H7 (cell line): ENCODE measurements around the gene REEP5. TPM values are rescaled to one million over a fixed set of nuclear protein-coding genes. Genes with fewer than 3 reads are reported as not detected.

Experiments used
- DNase-seq: peaks from one replicate; pipeline ENCODE4 v3.0.0; 2012
- H3K27me3 ChIP-seq: 2 replicates; pipeline ENCODE4 v1.6.0; 2011; ENCODE audit warnings: mild to moderate bottlenecking, low read length; ENCODE audit not compliant: control insufficient read depth, insufficient read depth
- H3K36me3 ChIP-seq: replicated peaks from 2 replicates; pipeline ENCODE4 v1.5.1; 2011; ENCODE audit warnings: low read length; ENCODE audit not compliant: control insufficient read depth, insufficient read depth
- H3K4me3 ChIP-seq: 2 replicates; pipeline ENCODE4 v1.5.1; 2011; ENCODE audit warnings: low read depth, mild to moderate bottlenecking, control low read depth, low read length, moderate library complexity; ENCODE audit not compliant: insufficient read depth
- total RNA-seq: library from RNA; depleted of rRNA; stranded (reverse); fragments of >200 nt; shearing (Covaris generic); gene quantifications from 2 replicates; pipeline ENCODE4 v1.2.3, GENCODE V29; 2014

REEP5 gene
- total RNA-seq, 1 experiment from 2014 or later, result 30.1 TPM

DNA sequence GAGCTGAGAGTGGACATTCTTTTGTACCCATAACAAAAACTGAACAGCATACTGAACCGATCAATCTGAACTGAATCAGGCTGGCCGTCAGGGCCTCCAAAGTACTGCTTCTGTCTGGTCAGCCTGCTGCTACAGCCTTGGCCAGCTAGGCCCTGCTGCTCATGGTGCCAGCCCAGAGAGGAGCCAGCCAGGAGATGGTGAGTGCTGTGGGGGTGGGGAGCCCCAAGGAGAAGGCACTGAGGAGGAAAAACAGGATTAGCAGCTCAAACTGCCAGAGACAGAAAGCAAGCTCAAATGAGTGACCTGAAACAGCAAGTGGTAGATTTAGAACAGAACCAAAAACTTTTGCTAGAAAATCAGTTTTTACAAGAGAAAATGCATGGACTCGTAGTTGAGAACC is 37.0 kb downstream of the REEP5 start:
- DNase-seq, result no peak
- H3K27me3 ChIP-seq, result no peaks in the 10 kb centered on the region
- H3K36me3 ChIP-seq, result peaks cover 13% of the 10 kb centered on the region
- H3K4me3 ChIP-seq, result no peak overlapping the region

DNA sequence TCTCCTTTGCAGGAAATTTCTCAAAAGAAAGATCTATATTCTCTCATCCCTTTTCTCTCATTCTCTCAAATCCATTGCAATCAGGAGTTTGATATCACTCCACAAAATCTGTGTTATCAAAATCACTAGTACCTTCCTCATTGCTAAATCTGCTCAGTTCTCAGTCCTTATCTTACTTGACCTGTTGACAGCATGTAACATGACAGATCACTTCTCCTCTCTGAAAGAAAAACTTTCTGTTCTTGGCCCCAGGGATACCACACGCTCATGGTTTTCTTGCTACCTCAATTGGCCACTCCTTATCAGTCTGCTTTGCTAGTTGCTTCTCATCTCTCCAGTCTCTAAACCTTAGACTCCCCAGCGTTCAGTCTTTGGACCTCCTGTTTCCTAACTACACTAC is 38.8 kb downstream of the REEP5 start:
- H3K36me3 ChIP-seq, result peaks cover 14% of the 10 kb centered on the region
- DNase-seq, result no peak
- no peak overlapping the region for H3K4me3 ChIP-seq
- H3K27me3 ChIP-seq, result no peaks in the 10 kb centered on the region

DNA sequence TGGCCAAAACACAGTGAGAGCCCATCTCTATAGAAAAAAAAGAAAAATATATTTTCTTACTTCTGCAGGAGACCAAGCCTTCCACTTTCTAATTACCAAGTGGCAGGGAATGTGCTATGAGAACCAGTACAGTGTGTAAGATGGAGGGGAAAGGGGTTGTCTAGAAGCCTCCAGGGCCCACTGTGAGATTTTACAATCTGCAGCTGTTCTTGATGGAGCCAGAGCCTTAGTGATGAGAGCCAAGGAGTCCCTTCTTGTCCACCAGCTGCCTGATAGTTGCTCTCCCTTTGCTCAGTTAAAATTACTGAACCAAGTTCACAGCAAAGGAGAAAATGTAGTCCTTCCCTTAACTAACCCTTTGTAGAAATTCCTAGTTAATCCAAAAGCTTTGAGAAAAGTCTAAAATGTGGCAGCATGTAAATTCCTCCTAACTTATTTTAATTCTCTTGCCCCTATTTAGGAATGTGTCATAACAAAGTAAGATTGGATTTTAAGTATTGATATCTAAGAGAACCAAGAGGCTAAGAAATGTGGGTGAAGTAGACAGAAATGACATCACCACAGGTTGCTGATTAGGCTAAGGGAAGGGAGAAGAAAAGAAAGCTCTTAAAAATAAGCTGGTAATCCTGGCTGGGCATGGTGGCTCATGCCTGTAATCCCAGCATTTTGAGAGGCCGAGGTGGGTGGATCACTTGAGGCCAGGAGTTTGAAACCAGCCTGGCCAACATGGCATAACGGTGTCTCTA is 41.6 kb downstream of the REEP5 start:
- H3K4me3 ChIP-seq, result no peak overlapping the region
- H3K27me3 ChIP-seq, result no peaks in the 10 kb centered on the region
- no peak for DNase-seq
- peaks cover 6% of the 10 kb centered on the region for H3K36me3 ChIP-seq

DNA sequence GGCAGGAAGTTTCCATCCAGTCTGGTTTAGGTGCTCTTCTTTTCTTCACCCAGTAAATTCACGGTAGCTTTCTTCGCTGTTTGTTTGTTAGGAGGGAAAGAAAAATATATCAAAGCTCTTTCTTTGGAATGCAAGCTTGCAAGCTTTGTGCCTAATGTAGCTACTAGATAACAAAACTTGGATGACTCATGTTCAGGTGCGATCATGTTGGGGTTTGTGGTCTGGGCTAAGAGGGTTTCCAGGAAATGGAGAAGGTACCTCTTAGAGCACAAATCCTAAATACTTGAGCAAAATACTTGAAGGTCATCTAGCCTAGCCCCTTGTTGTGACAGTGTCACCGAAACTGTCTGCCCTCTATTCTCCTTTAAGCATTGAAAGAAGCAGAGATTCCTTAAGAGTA is 43.3 kb downstream of the REEP5 start:
- H3K36me3 ChIP-seq, result peaks cover 2% of the 10 kb centered on the region
- no peak overlapping the region for H3K4me3 ChIP-seq
- DNase-seq, result no peak
- H3K27me3 ChIP-seq, result no peaks in the 10 kb centered on the region

DNA sequence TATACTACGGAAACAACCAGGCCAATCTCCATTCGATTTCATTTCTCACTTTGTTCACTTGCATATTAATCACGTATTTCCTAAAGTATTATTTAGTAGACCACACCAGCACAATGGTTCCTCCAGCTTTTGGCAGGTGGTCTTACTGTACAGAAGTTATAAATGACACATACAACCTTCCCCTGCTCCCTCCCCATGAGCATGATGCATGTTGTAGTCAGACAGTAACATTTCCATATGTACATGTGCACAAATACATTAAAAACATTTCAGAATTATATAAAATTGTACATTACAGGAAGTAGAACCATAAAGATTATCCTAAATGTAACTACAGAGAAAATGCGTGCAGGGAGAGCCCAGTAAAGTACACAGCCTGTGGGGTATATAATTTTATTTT is 43.9 kb downstream of the REEP5 start:
- H3K36me3 ChIP-seq, result peaks cover 2% of the 10 kb centered on the region
- no peak overlapping the region for H3K4me3 ChIP-seq
- no peak for DNase-seq
- H3K27me3 ChIP-seq, result no peaks in the 10 kb centered on the region

DNA sequence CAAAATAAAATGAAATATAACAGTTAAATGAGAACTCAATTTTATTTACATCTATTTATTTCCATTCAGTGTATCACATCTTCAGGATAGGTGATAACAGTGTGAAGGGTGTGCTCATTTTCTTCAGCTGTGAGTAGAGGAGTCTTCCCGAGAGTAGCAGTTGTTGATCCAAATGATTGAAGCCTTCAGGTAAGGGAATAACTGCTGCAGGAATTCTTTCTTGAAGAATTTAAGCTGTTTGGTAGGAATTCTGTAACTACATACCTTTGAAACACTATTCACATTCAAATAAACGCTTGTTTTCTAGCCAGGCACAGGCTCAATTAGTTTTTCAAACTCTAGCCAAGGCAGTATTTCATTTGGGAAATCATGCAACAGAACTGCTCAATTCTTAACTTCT is 45.7 kb downstream of the REEP5 start:
- peaks cover 2% of the 10 kb centered on the region; the same call in 1 of the 2 replicates for H3K36me3 ChIP-seq
- H3K27me3 ChIP-seq, result no peaks in the 10 kb centered on the region
- peak; percentile 18 for DNase-seq
- H3K4me3 ChIP-seq, result no peak overlapping the region

DNA sequence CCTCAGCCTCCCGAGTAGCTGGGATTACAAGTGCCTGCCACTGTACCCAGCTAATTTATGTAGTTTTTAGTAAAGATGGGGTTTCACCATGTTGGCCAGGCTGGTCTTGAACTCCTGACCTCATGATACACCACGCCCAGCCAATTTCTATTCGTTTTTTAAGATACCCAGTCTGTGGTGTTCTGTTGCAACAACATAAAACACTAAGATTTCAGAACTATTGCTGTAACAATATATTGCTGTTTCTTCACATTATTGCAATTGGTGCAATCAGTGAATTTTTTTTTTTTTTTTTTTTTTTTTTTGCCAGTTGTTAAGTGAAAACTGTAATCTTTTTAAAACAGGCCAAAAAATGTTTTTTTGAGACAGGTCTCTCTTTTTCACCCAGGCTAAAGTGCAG is 51.1 kb downstream of the REEP5 start:
- no peak for DNase-seq
- H3K4me3 ChIP-seq, result no peak overlapping the region
- H3K36me3 ChIP-seq, result peaks cover 14% of the 10 kb centered on the region
- H3K27me3 ChIP-seq, result no peaks in the 10 kb centered on the region

DNA sequence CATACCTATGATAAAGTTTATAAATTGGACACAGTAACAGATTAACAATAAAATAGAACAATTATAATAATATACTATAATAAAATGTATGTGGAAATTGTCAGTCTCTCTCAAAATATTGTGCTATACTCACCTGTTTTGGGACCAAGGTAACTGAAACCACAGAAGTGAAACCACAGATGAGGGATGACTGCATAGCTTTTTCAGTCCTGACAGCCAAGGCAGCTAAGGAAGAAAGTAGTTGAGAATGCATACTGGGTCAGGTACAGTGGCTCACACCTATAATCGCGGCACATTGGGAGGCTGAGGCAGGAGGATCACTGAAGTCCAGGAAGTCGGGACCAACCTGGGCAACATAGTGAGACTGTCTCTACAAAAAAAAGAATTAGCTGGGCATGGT is 52.1 kb downstream of the REEP5 start:
- peaks cover 16% of the 10 kb centered on the region for H3K36me3 ChIP-seq
- no peak overlapping the region for H3K4me3 ChIP-seq
- no peaks in the 10 kb centered on the region for H3K27me3 ChIP-seq
- DNase-seq, result no peak

DNA sequence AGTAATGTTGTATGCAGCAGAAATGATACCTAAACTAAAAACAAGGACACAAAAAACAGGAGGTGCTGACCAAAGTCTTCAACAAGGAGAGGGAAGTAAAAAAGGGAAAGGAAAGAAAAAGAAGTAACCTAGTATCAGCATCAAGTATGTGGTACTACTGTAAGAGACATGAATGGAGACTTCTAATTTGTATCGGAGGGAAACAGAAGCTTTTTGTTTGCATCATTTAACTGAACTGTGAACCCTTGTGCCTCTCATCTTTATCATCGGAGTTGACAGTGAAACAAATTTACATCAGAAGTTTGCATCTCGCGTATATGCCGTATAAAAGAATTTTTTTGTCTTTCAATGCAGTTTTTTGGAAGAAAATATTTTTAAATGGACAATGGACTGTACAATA is 54.6 kb downstream of the REEP5 start:
- peaks cover 27% of the 10 kb centered on the region for H3K36me3 ChIP-seq
- no peaks in the 10 kb centered on the region for H3K27me3 ChIP-seq
- no peak for DNase-seq
- H3K4me3 ChIP-seq, result no peak overlapping the region

DNA sequence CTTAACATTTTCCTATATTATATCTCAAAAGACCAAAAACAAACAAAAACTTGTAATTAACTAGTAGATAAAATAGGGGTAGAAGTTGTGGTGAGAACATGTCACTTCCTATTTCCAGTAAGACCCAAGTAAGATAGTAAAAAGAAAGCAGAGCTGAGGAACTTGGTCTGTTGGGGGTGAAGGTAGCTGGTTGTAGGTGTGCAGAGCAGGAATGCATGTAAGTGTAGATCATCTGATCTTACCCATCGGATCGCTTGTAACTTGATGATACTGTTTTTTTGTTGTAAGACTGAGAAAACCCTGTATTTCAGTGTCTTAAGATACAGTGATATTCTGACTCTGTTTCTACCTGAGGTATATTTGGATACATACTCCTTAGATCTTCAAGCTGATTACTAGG is 55.3 kb downstream of the REEP5 start:
- Histone ChIP-seq H3K27me3 (no peaks in the 10 kb centered on the region), H3K36me3 (peaks cover 27% of the 10 kb centered on the region), H3K4me3 (no peak overlapping the region)
- DNase-seq, result no peak

DNA sequence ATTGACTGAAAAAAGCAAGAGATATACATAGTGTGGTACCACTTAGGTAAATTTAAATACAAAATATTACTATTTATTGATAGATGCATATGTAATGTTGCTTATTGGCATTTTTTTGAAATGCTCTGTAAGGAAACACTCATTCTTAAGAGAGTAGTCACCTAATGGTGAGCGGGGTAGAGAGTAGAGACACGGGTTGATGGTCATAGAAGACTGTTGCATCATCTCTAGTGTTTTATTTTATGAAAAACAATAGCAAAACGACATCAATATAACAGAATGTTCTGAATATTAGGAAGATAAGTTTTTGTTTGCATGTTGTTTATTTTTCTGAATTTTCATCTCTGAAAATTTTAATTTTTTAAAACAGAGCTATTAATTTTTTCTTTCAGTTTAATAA is 56.9 kb downstream of the REEP5 start:
- no peaks in the 10 kb centered on the region for H3K27me3 ChIP-seq
- no peak for DNase-seq
- no peak overlapping the region for H3K4me3 ChIP-seq
- peaks cover 25% of the 10 kb centered on the region for H3K36me3 ChIP-seq

DNA sequence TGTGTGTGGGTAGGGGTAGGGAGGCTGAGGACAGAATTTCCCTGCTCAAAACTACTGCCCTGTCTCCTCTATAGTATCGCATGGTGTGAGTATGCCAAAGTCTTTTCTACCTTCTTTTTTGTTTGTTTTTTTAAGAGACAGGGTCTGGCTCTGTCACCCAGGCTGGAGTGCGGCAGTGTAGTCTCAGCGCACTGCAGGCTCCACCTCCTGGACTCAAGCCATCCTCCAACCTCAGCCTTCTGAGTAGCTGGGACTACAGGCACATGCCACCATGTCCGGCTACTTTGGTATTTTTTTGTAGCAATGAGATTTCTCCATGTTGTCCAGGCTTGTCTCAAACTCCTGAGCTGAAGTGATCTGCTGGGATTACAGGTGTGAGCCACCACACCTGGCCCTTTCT is 58.5 kb downstream of the REEP5 start:
- no peaks in the 10 kb centered on the region for H3K27me3 ChIP-seq
- no peak for DNase-seq
- H3K36me3 ChIP-seq, result peaks cover 18% of the 10 kb centered on the region
- no peak overlapping the region for H3K4me3 ChIP-seq

DNA sequence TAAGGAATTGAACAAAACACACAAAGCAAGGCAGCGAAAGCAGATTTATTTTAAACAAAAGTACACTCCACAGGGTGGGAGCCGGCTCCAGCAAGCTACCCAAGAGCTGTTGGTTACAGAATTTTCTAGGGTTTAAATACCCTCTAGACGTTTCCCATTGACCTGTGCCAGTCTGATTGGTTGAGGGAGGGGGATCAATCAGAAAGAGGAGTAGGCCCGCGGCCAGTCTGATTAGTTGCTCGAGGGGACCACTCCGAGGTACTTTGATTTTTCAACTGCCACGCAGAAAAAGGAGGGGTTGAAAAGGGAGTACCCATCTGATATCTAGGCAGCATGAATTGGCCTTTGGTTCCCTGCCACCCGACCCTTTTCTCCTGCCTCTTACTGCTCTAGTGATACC is 59.9 kb downstream of the REEP5 start:
- H3K36me3 ChIP-seq, result peaks cover 15% of the 10 kb centered on the region
- DNase-seq, result peak; percentile 26
- peak overlapping the region; percentile 82 for H3K4me3 ChIP-seq
- no peaks in the 10 kb centered on the region for H3K27me3 ChIP-seq

DNA sequence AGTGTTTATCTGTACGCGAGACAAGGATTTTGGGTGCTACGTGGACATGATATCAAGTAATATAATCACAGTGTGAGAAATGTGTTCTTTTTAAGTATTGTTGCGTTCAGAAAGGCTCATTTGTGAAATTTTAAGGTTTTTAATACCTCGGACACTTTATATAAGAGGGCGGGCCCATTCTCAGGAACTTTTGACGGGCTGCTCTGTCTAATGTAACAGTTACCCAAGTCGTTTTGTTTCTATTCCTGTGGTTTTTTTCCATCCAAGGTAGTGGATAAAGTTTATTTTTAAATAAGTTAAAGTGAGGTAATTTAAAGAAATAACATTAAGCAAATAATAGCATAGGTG is 60.4 kb downstream of the REEP5 start:
- Histone ChIP-seq H3K27me3 (no peaks in the 10 kb centered on the region), H3K36me3 (peaks cover 15% of the 10 kb centered on the region), H3K4me3 (peak overlapping the region; percentile 82)
- no peak for DNase-seq

DNA sequence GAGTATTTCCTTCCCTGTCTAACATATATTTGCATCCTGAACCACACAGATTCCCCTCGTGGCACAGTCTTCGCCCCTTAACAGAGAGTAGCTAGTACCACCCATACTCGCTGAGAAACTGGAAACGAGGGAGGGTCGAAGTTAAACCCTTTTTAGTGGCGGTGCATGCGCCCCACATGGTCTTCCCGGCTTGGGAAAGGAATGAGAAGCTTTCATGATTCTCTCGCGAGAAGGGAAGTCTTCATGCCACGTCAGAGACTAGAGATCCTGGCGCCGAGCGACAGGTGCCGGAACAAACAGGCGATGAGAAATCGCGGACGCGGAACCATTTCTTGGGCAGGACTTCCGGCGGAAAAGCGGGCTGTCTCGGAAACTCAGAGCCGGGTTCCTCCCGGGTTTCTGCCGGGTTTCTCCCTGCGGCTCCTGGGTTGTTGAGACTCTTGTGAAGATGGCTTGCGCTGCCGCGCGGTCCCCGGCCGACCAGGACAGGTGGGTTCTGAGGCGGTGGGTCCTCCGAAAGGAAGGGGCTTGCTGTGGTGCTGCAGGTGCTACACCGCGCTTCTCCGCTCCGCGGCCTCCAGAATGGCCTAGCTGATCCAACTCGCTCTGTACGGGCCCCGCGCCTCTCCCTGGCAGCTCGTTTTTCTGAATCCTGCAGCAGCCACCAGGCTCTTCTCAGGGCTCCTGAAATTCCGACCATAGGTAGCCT is 60.9 kb downstream of the REEP5 start, which contains the start of gene SRP19:
Gene SRP19 (plus strand): TSS at position 359 of the 709 bp plus-strand sequence. CDS start 90 bp downstream, at position 449.
- H3K36me3 ChIP-seq, result peaks cover 14% of the 10 kb centered on the region
- H3K27me3 ChIP-seq, result no peaks in the 10 kb centered on the region; the same call in 1 of the 2 replicates
- H3K4me3 ChIP-seq, result peak within 1 kb of the TSS; percentile 82
- DNase-seq, result peak; percentile 90
